ENCODE measurements around the gene IPCEF1.

IPCEF1 gene

DNA sequence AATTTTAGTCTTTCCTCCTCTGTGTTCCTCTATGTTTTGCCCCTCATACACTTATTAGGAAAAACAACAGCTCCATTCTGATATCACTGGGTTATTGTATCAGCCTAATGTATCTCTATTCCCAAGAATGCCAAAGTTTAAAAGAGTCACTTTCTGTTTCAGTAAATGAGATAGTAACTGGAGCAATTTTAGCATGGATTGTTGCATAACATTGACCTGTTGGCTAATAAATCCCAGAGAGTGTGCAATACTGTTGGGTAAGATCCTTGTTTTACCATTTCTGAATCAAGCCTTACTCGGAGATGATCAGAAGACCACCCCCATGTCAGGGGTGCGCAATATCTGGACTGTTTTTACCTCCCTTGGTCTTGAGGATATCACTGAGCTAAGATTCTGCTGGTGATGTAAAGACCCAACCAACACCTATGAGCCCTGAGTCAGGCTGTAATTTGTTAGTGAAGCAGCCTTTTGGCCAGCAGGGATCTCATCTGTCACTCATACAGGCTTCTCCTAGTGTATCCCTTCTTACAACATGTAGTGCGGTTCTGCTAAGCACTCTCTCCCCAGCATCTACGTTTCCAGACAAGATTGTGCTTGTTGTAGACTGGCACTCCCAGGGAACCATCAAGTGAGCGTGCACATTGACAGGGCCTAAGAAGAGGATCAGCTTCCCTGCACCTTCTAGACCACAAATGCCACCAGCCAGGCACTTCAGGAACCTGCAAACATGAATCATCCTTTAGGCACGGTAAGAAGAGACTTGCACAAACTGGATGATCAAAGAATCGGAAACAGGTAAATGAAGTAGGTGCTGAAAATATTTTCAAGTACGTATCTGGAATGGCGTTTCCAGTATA lies 11.5 kb upstream of the IPCEF1 start:
- DNase-seq (ENCODE audit: insufficient read length) (no peak), FAIRE-seq (no peak)
- TF ChIP-seq TAF1 (IDR thresholded peaks at IDR 0.05; ENCODE audit: borderline replicate concordance, low read depth, low read length) (no peak), POLR2A (IDR thresholded peaks at IDR 0.05; ENCODE audit: low read depth, low read length) (no peak), POLR2AphosphoS5 (IDR thresholded peaks at IDR 0.05; ENCODE audit: low read depth, low read length) (no peak)

- DNase-seq (ENCODE audit: insufficient read length): no peak
- no peak for FAIRE-seq
- TF ChIP-seq TAF1 (IDR thresholded peaks at IDR 0.05; ENCODE audit: borderline replicate concordance, low read depth, low read length): no peak
- TF ChIP-seq POLR2AphosphoS5 (IDR thresholded peaks at IDR 0.05; ENCODE audit: low read depth, low read length): no peak
- no peak for TF ChIP-seq POLR2A (IDR thresholded peaks at IDR 0.05; ENCODE audit: low read depth, low read length)
These were observed 10.7 kb upstream of the IPCEF1 start for GRCh38 chr6:154367336-154367735.

DNA sequence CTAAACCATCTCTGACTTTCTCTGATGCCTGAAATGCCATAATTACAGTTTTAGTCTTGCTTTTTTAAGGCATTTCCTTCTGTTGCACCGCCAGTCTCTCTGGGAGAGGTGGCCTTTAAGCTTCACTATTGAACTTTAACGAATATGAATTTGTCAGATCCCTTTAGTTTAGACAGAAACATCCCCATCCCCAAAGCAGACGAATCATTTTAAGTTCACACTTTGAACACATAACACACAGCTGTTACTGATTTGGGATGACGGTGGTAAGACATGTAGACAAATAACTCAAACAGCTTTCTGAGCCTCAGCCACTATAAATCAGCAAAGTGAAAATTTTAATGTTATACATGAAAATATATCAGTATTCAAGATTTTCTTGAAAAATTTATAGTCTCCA lies 7.2 kb upstream of the IPCEF1 start:
- FAIRE-seq: no peak
- DNase-seq (ENCODE audit: insufficient read length): no peak
- TF ChIP-seq POLR2AphosphoS5 (IDR thresholded peaks at IDR 0.05; ENCODE audit: low read depth, low read length) (no peak), POLR2A (IDR thresholded peaks at IDR 0.05; ENCODE audit: low read depth, low read length) (no peak), TAF1 (IDR thresholded peaks at IDR 0.05; ENCODE audit: borderline replicate concordance, low read depth, low read length) (no peak)

DNA sequence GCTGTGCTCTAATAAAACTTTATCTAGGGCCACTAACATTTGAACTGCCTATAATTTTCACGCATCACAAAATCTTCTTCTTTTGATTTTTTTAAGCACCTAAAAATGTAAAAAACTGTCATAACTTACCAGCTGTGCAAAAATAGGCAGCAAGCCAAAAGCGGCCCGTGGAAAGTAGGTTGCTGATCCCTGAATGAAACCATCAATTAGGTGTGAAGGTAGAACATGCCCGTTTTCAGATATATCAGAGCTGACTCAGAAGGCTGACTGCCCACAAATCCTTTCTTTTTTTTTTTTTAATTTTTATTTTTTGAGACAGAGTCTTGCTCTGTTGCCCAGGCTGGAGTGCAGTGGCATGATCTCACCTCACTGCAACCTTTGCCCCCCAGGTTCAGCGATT lies 4.9 kb upstream of the IPCEF1 start:
- no peak for TF ChIP-seq TAF1 (IDR thresholded peaks at IDR 0.05; ENCODE audit: borderline replicate concordance, low read depth, low read length)
- DNase-seq (ENCODE audit: insufficient read length): no peak
- no peak for FAIRE-seq

- no peak for FAIRE-seq
- no peak for DNase-seq (ENCODE audit: insufficient read length)
- TF ChIP-seq POLR2AphosphoS5 (IDR thresholded peaks at IDR 0.05; ENCODE audit: low read depth, low read length) (no peak), TAF1 (IDR thresholded peaks at IDR 0.05; ENCODE audit: borderline replicate concordance, low read depth, low read length) (no peak), POLR2A (IDR thresholded peaks at IDR 0.05; ENCODE audit: low read depth, low read length) (no peak)
These were observed 3.9 kb upstream of the IPCEF1 start for GRCh38 chr6:154360476-154360875.

- TF ChIP-seq TAF1 (IDR thresholded peaks at IDR 0.05; ENCODE audit: borderline replicate concordance, low read depth, low read length) (no peak), POLR2AphosphoS5 (IDR thresholded peaks at IDR 0.05; ENCODE audit: low read depth, low read length) (no peak)
- FAIRE-seq (no peak), DNase-seq (ENCODE audit: insufficient read length) (no peak)
These were observed 3.1 kb upstream of the IPCEF1 start for GRCh38 chr6:154359679-154360078.

GRCh38 chr6:154359161-154359574 lies 2.6 kb upstream of the IPCEF1 start:
- FAIRE-seq (no peak), DNase-seq (ENCODE audit: insufficient read length) (no peak)
- no peak for TF ChIP-seq TAF1 (IDR thresholded peaks at IDR 0.05; ENCODE audit: borderline replicate concordance, low read depth, low read length)
- no peak for TF ChIP-seq POLR2A (IDR thresholded peaks at IDR 0.05; ENCODE audit: low read depth, low read length)
- no peak for TF ChIP-seq POLR2AphosphoS5 (IDR thresholded peaks at IDR 0.05; ENCODE audit: low read depth, low read length)

DNA sequence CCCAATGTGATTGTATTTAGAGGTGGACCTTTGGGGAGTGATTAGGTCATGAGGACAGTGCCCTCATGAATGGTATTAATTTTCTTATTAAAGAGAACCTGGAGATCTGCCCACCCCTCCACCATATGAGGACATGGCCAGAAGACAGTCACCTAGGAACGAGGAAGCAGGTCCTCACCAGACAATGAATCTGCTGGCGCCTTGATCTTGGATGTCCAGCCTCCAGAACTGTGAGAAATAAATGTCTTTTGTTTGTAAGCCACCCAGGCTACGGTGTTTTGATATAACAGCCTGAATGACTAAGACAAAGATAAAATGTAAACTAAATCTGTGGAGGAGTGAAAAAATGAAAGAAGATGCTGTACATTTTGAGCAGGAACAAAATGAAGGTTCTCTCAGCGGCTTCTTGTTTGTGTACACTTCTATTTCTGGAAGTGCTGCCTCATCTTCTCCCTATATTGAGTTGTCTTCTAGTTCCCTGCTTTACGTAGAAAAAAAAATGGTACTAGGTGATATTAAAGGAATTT lies 1.5 kb upstream of the IPCEF1 start:
- no peak for DNase-seq (ENCODE audit: insufficient read length)
- no peak for FAIRE-seq
- TF ChIP-seq TAF1 (IDR thresholded peaks at IDR 0.05; ENCODE audit: borderline replicate concordance, low read depth, low read length) (no peak), POLR2A (IDR thresholded peaks at IDR 0.05; ENCODE audit: low read depth, low read length) (no peak)

DNA sequence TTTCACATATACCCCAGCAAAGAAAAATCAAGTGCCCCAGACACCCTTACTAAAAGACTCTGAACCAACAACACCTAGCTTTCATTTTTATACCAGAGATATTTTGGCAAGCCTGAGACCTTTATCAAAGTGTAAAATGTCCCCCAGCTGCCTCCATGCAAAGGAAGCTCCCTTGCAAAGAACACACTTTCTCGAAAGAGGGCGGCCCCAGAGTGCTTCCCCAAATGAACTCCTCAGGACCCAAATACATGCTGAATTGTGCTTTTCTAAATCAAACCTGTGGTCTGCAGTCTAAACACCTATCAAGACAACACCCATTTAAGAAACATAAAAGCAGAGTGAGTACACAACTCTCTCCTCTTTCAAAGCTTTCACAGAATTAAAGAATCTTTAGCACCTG lies 490 bp downstream of the IPCEF1 start:
- FAIRE-seq (no peak), DNase-seq (ENCODE audit: insufficient read length) (no peak)
- TF ChIP-seq POLR2A (IDR thresholded peaks at IDR 0.05; ENCODE audit: low read depth, low read length) (no peak), TAF1 (IDR thresholded peaks at IDR 0.05; ENCODE audit: borderline replicate concordance, low read depth, low read length) (no peak), POLR2AphosphoS5 (IDR thresholded peaks at IDR 0.05; ENCODE audit: low read depth, low read length) (no peak)

GRCh38 chr6:154354265-154354777 lies 2.3 kb downstream of the IPCEF1 start:
- TF ChIP-seq POLR2AphosphoS5 (IDR thresholded peaks at IDR 0.05; ENCODE audit: low read depth, low read length) (no peak), TAF1 (IDR thresholded peaks at IDR 0.05; ENCODE audit: borderline replicate concordance, low read depth, low read length) (no peak), POLR2A (IDR thresholded peaks at IDR 0.05; ENCODE audit: low read depth, low read length) (no peak)
- FAIRE-seq: no peak

GRCh38 chr6:154353626-154354025 lies 3.0 kb downstream of the IPCEF1 start:
- no peak for DNase-seq (ENCODE audit: insufficient read length)

More at GRCh38 chr6:154354265-154354777, 2.3 kb downstream of the IPCEF1 start:
- no peak for DNase-seq (ENCODE audit: insufficient read length)

DNA sequence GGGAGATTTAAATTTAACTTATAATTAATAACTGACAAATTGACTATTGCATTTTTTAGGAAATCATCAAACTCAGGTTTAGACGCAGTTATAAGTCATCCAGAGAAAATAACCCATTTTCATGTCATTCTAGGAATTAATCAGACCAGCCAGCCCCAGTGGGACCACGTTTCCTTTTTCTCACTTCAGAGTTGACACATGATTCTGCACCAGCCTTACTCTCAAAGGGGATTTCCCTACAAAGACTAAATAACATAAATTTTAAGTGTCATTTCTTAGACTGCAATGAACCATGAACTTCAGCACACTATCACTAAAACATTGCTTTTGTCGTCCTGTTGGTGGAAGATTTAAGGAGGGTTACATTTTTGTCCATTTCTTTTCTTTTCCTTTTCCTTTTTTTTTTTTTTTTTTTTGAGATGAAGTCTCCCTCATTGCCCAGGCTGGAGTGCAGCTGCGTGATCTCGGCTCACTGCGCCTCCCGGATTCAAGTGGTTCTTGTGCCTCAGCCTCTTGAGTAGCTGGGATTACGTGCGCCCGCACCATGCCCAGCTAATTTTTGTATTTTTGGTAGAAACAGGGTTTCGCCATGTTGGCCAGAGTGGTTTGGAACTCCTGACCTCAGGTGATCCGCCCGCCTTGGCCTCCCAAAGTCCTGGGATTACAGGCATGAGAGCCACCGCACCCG lies 3.6 kb downstream of the IPCEF1 start:
- FAIRE-seq: peak; percentile 46
- TF ChIP-seq POLR2A (IDR thresholded peaks at IDR 0.05; ENCODE audit: low read depth, low read length) (no peak), TAF1 (IDR thresholded peaks at IDR 0.05; ENCODE audit: borderline replicate concordance, low read depth, low read length) (no peak), POLR2AphosphoS5 (IDR thresholded peaks at IDR 0.05; ENCODE audit: low read depth, low read length) (no peak)
- DNase-seq (ENCODE audit: insufficient read length): peak; percentile 13

More at GRCh38 chr6:154353626-154354025, 3.0 kb downstream of the IPCEF1 start:
- no peak for TF ChIP-seq TAF1 (IDR thresholded peaks at IDR 0.05; ENCODE audit: borderline replicate concordance, low read depth, low read length)
- no peak for TF ChIP-seq POLR2A (IDR thresholded peaks at IDR 0.05; ENCODE audit: low read depth, low read length)
- no peak for FAIRE-seq
